ENCODE results near the gene NRL. TPM values are rescaled to one million over a fixed set of nuclear protein-coding genes. Genes with fewer than 3 reads are reported as not detected.

NRL gene
- polyA plus RNA-seq, 3 donors = 1.1 to 1.5 (median 1.3) TPM

GRCh38 chr14:24071836-24072430 is 42.8 kb downstream of the NRL start:
- 88% methylated on average over 12 of the region's 12 CpGs for WGBS (ENCODE audit: insufficient coverage)
- H3K27me3 ChIP-seq (ENCODE audit: control insufficient read depth in 2 of 2, insufficient read depth in 2 of 2, low read length in 2 of 2) = no peaks in the 10 kb centered on the region
- intact Hi-C loops (cut with micrococcal nuclease) = no loop called here

GRCh38 chr14:24071144-24071697 is 43.5 kb downstream of the NRL start, which contains the start of gene CPNE6:
Gene CPNE6 (plus strand): TSS chr14:24071562. CDS start chr14:24072937, 1,375 bp downstream.
- H4K20me1 ChIP-seq (ENCODE audit: insufficient read depth, low read length) = no peaks in the 10 kb centered on the region
- H3K9ac ChIP-seq (ENCODE audit: insufficient read depth, low read length, poor library complexity, severe bottlenecking) = no peak within 1 kb of the TSS
- H3K9me3 ChIP-seq (replicated peaks in 1 of 2; ENCODE audit: control insufficient read depth in 1 of 2, insufficient read depth in 1 of 2, low read length in 2 of 2) = no peaks in the 10 kb centered on the region
- peak within 1 kb of the TSS in 1 of 7 donors; percentile 36 for H3K27ac Mint-ChIP-seq
- H3K27me3 ChIP-seq (ENCODE audit: control insufficient read depth in 2 of 2, insufficient read depth in 2 of 2, low read length in 2 of 2) = no peaks in the 10 kb centered on the region
- no peak for TF ChIP-seq CTCF (IDR thresholded peaks at IDR 0.05)
- H3K79me2 ChIP-seq (ENCODE audit: insufficient read depth, low read length) = no peaks in the 10 kb centered on the region
- H3K9me3 Mint-ChIP-seq = no peaks in the 10 kb centered on the region
- H3K4me1 ChIP-seq (ENCODE audit: control insufficient read depth in 1 of 2, insufficient read depth in 2 of 2, low read length in 2 of 2) = no peaks in the 10 kb centered on the region
- peaks cover 4 to 17% (median 13%) of the 10 kb centered on the region in 3 donors for H3K27me3 Mint-ChIP-seq (ENCODE audit: low read depth in 3 of 3)
- intact Hi-C loops (cut with micrococcal nuclease) = no loop called here
- no peak within 1 kb of the TSS for H3K4me2 ChIP-seq (replicated peaks; ENCODE audit: extremely low read depth, low read length, poor library complexity, severe bottlenecking)
- WGBS (ENCODE audit: insufficient coverage) = 68% methylated on average over 9 of the region's 19 CpGs
- H2AFZ ChIP-seq (ENCODE audit: insufficient read depth, low read depth, low read length, poor library complexity, severe bottlenecking) = no peak within 1 kb of the TSS
- H3K4me1 Mint-ChIP-seq = peaks cover 15% of the 10 kb centered on the region
- H3K27ac ChIP-seq (ENCODE audit: low read depth in 1 of 2, low read length in 2 of 2) = no peak within 1 kb of the TSS
- no peaks in the 10 kb centered on the region for H3K36me3 ChIP-seq (replicated peaks in 1 of 2; ENCODE audit: control insufficient read depth in 1 of 2, insufficient read depth in 2 of 2, low read length in 2 of 2)
- no peak within 1 kb of the TSS for H3K4me3 ChIP-seq (replicated peaks in 1 of 3; ENCODE audit: low read depth in 2 of 3, low read length in 3 of 3)
- H3K4me3 Mint-ChIP-seq = no peak within 1 kb of the TSS
- H3K36me3 Mint-ChIP-seq = no peaks in the 10 kb centered on the region
- no peak for DNase-seq

More at GRCh38 chr14:24071836-24072430, 42.8 kb downstream of the NRL start:
- H3K36me3 ChIP-seq (replicated peaks in 1 of 2; ENCODE audit: control insufficient read depth in 1 of 2, insufficient read depth in 2 of 2, low read length in 2 of 2) = no peaks in the 10 kb centered on the region
- H3K4me2 ChIP-seq (replicated peaks; ENCODE audit: extremely low read depth, low read length, poor library complexity, severe bottlenecking) = no peak overlapping the region
- TF ChIP-seq CTCF (IDR thresholded peaks at IDR 0.05) = no peak
- peak overlapping the region in 1 of 7 donors; percentile 36 for H3K27ac Mint-ChIP-seq
- no peak overlapping the region for H3K4me3 Mint-ChIP-seq
- no peaks in the 10 kb centered on the region for H3K4me1 ChIP-seq (ENCODE audit: control insufficient read depth in 1 of 2, insufficient read depth in 2 of 2, low read length in 2 of 2)
- H3K79me2 ChIP-seq (ENCODE audit: insufficient read depth, low read length) = no peaks in the 10 kb centered on the region
- H4K20me1 ChIP-seq (ENCODE audit: insufficient read depth, low read length) = no peaks in the 10 kb centered on the region
- no peak overlapping the region for H3K27ac ChIP-seq (ENCODE audit: low read depth in 1 of 2, low read length in 2 of 2)
- no peaks in the 10 kb centered on the region for H3K9me3 Mint-ChIP-seq
- no peak overlapping the region for H3K9ac ChIP-seq (ENCODE audit: insufficient read depth, low read length, poor library complexity, severe bottlenecking)
- H3K36me3 Mint-ChIP-seq = no peaks in the 10 kb centered on the region
- no peak overlapping the region for H2AFZ ChIP-seq (ENCODE audit: insufficient read depth, low read depth, low read length, poor library complexity, severe bottlenecking)
- H3K9me3 ChIP-seq (replicated peaks in 1 of 2; ENCODE audit: control insufficient read depth in 1 of 2, insufficient read depth in 1 of 2, low read length in 2 of 2) = no peaks in the 10 kb centered on the region
- H3K4me1 Mint-ChIP-seq = peaks cover 15% of the 10 kb centered on the region
- no peak for DNase-seq
- H3K27me3 Mint-ChIP-seq (ENCODE audit: low read depth in 3 of 3) = peaks cover 2 to 17% (median 13%) of the 10 kb centered on the region in 3 donors
- H3K4me3 ChIP-seq (replicated peaks in 1 of 3; ENCODE audit: low read depth in 2 of 3, low read length in 3 of 3) = no peak overlapping the region

Measured in CD14-positive monocyte (primary cell).